ENCODE data around the gene PPP3CB.

PPP3CB gene

DNA sequence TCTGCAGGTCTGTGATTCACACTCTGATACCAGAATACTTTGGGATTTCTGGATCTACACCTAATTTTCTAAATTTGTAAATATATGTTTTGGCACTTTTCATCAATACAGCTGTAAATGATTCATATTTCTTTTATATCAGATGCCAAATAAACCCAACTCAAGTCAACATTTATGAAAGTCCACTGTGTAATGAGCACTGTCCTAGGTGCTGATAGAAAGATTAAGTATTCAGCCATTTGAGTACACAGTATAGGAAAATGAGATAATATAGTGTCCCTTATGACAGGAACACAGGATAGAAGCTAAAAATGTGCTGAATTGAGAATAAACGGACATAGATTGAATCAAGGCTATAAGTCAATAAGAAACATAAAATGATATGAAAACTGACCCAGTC lies 88.3 kb downstream of the PPP3CB start:
- Histone ChIP-seq H3K36me3 (ENCODE audit: low read length) (no peaks in the 10 kb centered on the region), H2AFZ (ENCODE audit: low read depth, low read length, severe bottlenecking) (no peak overlapping the region), H3F3A (ENCODE audit: insufficient read depth) (no peaks in the 10 kb centered on the region), H3K4me2 (ENCODE audit: low read depth, low read length, poor library complexity, severe bottlenecking) (no peak overlapping the region), H3K4me3 (ENCODE audit: insufficient read depth, low read length, poor library complexity, severe bottlenecking) (no peak overlapping the region), H4K20me1 (ENCODE audit: low read depth, low read length) (peaks cover 4% of the 10 kb centered on the region; the same call in 1 of the 2 replicates), H3K27ac (ENCODE audit: low read depth, low read length) (no peak overlapping the region), H3K9ac (ENCODE audit: low read length) (no peak overlapping the region), H3K27me3 (ENCODE audit: low read length) (no peaks in the 10 kb centered on the region), H3K9me3 (ENCODE audit: insufficient read depth, low read length) (no peaks in the 10 kb centered on the region), H3K79me2 (ENCODE audit: insufficient read depth, low read length) (peaks cover 92% of the 10 kb centered on the region), H3K9me2 (replicated peaks; ENCODE audit: insufficient read depth, low read length) (no peaks in the 10 kb centered on the region)
- no peak for TF ChIP-seq EZH2phosphoT487 (conservative IDR thresholded peaks at IDR 0.05; ENCODE audit: low read length)
- TF ChIP-seq, protein P1, sequence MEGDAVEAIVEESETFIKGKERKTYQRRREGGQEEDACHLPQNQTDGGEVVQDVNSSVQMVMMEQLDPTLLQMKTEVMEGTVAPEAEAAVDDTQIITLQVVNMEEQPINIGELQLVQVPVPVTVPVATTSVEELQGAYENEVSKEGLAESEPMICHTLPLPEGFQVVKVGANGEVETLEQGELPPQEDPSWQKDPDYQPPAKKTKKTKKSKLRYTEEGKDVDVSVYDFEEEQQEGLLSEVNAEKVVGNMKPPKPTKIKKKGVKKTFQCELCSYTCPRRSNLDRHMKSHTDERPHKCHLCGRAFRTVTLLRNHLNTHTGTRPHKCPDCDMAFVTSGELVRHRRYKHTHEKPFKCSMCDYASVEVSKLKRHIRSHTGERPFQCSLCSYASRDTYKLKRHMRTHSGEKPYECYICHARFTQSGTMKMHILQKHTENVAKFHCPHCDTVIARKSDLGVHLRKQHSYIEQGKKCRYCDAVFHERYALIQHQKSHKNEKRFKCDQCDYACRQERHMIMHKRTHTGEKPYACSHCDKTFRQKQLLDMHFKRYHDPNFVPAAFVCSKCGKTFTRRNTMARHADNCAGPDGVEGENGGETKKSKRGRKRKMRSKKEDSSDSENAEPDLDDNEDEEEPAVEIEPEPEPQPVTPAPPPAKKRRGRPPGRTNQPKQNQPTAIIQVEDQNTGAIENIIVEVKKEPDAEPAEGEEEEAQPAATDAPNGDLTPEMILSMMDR (IDR thresholded peaks at IDR 0.05; ENCODE audit: insufficient read depth, low read length, poor library complexity, severe bottlenecking): no peak

DNA sequence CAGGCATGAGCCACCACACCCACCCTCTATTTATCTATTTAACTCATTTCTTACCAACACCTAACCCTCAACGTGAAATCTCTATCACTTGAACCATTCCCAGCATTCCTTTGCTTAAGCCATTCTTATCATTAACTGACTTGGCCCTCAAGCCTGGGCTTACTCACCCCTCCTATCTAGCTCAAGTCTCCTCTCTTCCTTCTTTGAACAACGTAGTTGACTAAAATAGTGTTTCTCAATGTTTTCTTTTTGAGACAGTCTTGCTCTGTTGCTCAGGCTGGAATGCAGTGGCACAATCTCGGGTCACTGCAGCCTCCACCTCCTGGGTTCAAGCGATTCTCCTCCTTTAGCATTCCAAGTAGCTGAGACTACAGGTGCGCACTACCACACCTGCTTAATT lies 89.0 kb downstream of the PPP3CB start:
- H3K9me3 ChIP-seq (ENCODE audit: insufficient read depth, low read length): no peaks in the 10 kb centered on the region
- no peaks in the 10 kb centered on the region for H3K9me2 ChIP-seq (replicated peaks; ENCODE audit: insufficient read depth, low read length)
- no peak overlapping the region for H2AFZ ChIP-seq (ENCODE audit: low read depth, low read length, severe bottlenecking)
- no peaks in the 10 kb centered on the region for H3K36me3 ChIP-seq (ENCODE audit: low read length)
- H3K27ac ChIP-seq (ENCODE audit: low read depth, low read length): no peak overlapping the region
- no peak overlapping the region for H3K4me3 ChIP-seq (ENCODE audit: insufficient read depth, low read length, poor library complexity, severe bottlenecking)
- TF ChIP-seq, protein P1 (IDR thresholded peaks at IDR 0.05; ENCODE audit: insufficient read depth, low read length, poor library complexity, severe bottlenecking): no peak
- no peak for TF ChIP-seq EZH2phosphoT487 (conservative IDR thresholded peaks at IDR 0.05; ENCODE audit: low read length)
- peaks cover 4% of the 10 kb centered on the region; the same call in 1 of the 2 replicates for H4K20me1 ChIP-seq (ENCODE audit: low read depth, low read length)
- no peaks in the 10 kb centered on the region for H3K27me3 ChIP-seq (ENCODE audit: low read length)
- no peak overlapping the region for H3K4me2 ChIP-seq (ENCODE audit: low read depth, low read length, poor library complexity, severe bottlenecking)
- H3F3A ChIP-seq (ENCODE audit: insufficient read depth): no peaks in the 10 kb centered on the region
- peaks cover 92% of the 10 kb centered on the region for H3K79me2 ChIP-seq (ENCODE audit: insufficient read depth, low read length)
- H3K9ac ChIP-seq (ENCODE audit: low read length): no peak overlapping the region

DNA sequence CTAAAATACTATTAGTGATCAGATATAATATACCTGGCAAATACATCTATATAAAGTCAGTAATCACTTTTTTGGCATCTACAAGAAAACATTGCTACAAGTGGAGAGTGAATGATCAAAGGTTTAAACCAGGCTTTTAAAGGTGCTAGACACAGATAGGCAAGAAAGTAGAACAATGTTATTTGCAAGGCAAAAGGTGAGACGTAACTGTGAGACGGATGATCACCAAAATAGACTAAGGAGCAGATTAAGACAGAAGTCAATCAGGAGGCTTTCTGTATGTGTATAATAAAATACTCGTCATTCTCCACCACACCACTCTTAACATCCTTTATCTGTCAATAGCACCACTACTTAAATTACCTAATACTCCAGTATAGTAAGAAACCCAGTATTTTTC lies 90.3 kb downstream of the PPP3CB start:
- Histone ChIP-seq H3K27me3 (ENCODE audit: low read length) (no peaks in the 10 kb centered on the region), H3K36me3 (ENCODE audit: low read length) (no peaks in the 10 kb centered on the region), H3K9ac (ENCODE audit: low read length) (no peak overlapping the region), H3K79me2 (ENCODE audit: insufficient read depth, low read length) (peaks cover 89% of the 10 kb centered on the region), H2AFZ (ENCODE audit: low read depth, low read length, severe bottlenecking) (no peak overlapping the region), H3F3A (ENCODE audit: insufficient read depth) (no peaks in the 10 kb centered on the region), H3K27ac (ENCODE audit: low read depth, low read length) (no peak overlapping the region), H4K20me1 (ENCODE audit: low read depth, low read length) (peaks cover 4% of the 10 kb centered on the region; the same call in 1 of the 2 replicates), H3K9me2 (replicated peaks; ENCODE audit: insufficient read depth, low read length) (no peaks in the 10 kb centered on the region), H3K9me3 (ENCODE audit: insufficient read depth, low read length) (no peaks in the 10 kb centered on the region), H3K4me3 (ENCODE audit: insufficient read depth, low read length, poor library complexity, severe bottlenecking) (no peak overlapping the region), H3K4me2 (ENCODE audit: low read depth, low read length, poor library complexity, severe bottlenecking) (no peak overlapping the region)
- TF ChIP-seq, protein P1 (IDR thresholded peaks at IDR 0.05; ENCODE audit: insufficient read depth, low read length, poor library complexity, severe bottlenecking): no peak
- TF ChIP-seq EZH2phosphoT487 (conservative IDR thresholded peaks at IDR 0.05; ENCODE audit: low read length): no peak
